LNCaP clone FGC (cell line): ENCODE measurements around the gene SPTSSB.

ENCODE experiments used
- DNase-seq: peaks from one replicate; pipeline ENCODE4 v3.0.0-alpha.2; 2011; ENCODE audit warnings: low read depth
- H3K4me3 ChIP-seq: 2 replicates; pipeline ENCODE4 v1.5.1; 2011; ENCODE audit warnings: mild to moderate bottlenecking, low read depth, low read length, control low read depth
- TF ChIP-seq, protein P1 (sequence below): IDR thresholded peaks from 2 replicates; pipeline ENCODE4 v1.5.1; 2012; ENCODE audit warnings: mild to moderate bottlenecking; ENCODE audit not compliant: control insufficient read depth, insufficient read depth; ENCODE audit errors: extremely low read depth

Gene SPTSSB, protein sequence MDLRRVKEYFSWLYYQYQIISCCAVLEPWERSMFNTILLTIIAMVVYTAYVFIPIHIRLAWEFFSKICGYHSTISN

DNA sequence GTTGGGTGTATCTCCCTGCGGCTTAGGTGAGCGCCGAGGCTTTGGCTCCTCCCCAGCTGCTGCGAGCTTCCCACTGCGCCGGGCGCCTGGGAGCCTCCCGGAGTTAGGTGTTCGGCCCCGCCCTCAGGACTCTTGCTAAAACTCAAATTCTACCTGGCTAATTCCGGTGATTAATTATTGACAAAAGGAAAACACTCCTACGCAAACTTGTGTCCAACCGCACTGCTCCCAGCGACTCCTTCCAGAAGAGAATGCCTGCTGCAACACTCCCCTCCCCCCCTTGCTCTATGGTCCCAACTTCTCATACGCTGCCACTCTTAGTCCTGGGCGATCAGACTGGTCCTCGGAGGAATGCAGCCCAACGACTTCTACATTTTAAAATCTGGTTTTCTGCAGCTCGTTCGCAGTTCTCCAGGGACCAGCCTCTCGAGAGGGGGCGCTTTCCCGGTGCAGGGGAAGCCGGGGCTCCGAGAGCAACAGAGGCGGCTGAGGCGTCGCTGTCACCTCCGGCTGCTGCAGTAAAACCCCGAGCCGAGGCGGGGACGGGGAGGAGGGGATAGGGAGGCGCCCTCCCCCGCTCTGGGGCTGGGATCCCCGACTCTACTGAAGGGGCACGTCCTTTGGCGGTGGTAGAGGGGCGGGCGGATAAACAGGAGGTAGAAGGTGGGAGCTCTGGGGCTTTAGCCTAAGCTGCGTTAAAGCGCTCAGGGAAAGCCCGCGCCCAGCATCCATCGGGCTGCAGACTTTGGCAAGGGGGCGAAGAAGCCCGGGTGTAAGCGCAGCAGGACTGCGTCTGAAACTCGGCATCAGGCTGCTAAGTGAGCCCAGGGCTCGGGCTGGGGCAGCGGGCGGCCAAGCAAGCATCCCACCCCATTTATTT is at the start of gene SPTSSB:
Gene SPTSSB (minus strand): TSS at position 77 of the 880 bp plus-strand sequence. CDS start 25,194 bp downstream, outside the sequence.
- DNase-seq = no peak
- TF ChIP-seq, protein P1, sequence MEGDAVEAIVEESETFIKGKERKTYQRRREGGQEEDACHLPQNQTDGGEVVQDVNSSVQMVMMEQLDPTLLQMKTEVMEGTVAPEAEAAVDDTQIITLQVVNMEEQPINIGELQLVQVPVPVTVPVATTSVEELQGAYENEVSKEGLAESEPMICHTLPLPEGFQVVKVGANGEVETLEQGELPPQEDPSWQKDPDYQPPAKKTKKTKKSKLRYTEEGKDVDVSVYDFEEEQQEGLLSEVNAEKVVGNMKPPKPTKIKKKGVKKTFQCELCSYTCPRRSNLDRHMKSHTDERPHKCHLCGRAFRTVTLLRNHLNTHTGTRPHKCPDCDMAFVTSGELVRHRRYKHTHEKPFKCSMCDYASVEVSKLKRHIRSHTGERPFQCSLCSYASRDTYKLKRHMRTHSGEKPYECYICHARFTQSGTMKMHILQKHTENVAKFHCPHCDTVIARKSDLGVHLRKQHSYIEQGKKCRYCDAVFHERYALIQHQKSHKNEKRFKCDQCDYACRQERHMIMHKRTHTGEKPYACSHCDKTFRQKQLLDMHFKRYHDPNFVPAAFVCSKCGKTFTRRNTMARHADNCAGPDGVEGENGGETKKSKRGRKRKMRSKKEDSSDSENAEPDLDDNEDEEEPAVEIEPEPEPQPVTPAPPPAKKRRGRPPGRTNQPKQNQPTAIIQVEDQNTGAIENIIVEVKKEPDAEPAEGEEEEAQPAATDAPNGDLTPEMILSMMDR = peak; percentile 28; the same call in 1 of the 2 replicates
- H3K4me3 ChIP-seq = peak within 1 kb of the TSS; percentile 53

DNA sequence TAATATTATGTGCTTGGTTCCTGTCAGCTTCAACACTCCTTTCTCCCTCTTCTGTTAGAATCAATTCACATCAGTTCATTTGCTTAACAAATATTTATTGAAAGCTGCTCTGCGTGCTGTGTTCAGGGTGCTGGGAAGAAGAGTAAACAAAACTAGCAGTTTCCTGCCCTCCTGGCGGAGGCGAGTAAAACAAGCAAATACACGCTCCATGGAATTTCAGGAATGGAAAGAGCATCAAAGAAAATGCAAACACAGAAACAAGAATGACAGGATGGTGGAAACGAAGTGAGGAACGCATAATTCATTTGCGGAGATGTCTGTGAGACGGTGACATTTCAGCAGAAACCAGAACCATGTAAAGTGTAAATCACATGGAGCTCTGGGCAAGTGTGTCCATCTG is 49.4 kb upstream of the SPTSSB start:
- DNase-seq = peak; percentile 89
- TF ChIP-seq, protein P1 = peak; percentile 15; the same call in 1 of the 2 replicates
- no peak overlapping the region for H3K4me3 ChIP-seq

DNA sequence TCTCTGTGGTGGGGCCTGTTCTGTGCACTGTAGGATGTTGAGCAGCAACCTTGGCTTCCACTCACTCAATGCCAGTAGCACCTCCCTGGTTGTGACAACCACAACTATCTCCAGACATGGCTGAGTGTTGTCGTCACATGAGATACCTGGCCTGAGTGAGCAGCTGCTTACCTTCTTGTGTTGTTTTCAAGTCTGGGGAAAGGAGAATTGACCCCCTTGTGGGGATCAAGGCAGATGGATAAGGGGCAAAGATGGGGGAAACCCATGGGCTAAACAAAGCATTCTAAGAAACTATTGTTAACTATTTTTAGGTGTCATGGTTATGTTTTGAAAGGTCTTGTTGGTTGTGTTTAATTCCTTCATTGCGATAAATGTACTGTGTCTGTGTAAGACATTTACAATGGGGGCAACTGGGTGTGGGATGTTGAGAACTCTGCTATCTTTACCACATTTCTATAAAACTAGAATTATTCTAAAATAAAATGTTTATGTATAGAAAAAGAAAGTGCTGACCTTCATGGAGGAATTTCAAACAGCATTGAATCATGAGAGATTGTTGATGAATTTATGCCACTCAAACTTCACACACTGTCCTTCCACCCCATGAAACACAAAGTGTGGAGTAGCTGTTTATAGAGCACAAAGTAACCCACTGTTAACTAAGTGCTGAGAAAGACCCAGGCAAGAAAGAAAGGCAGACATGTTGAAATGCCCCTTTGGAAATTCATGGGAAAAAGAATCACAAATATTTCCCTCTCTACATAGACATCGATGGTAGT is 48.4 kb upstream of the SPTSSB start:
- H3K4me3 ChIP-seq = no peak overlapping the region
- no peak for DNase-seq
- TF ChIP-seq, protein P1 = no peak

DNA sequence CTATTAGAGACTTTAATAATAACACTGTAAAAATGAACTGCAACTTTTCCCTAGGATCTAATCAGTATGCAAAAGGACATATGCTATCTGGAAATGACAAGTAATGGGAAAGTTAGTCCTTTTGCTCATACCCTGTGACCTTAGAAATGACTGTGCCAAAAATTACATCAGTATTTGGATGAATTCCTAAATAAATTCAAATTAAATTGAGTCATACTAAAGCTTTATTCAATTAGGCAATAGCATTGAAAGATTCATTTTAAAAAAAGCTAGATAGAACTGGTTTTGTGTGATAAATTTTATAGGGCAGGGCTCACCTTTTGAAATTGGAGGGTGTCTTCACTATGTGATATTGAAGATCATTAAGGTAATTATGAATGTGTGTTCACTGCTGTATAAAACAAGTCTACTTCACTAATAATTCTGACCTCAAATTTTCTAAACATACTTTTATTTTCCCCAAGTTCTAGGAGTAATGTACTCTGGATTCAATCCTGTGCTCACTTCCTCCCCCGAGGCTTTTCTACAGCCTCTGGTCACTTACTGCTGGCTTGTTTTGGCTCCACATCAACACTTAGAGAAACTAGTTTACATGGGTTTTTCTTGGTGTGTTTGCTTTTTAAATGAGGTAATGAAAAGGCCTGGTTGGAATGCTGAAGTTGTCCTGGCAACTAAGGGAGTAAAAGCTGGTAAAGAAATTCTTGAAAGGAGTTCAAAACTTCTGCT is 44.4 kb upstream of the SPTSSB start:
- TF ChIP-seq, protein P1 = no peak
- peak; percentile 94 for DNase-seq
- no peak overlapping the region for H3K4me3 ChIP-seq

DNA sequence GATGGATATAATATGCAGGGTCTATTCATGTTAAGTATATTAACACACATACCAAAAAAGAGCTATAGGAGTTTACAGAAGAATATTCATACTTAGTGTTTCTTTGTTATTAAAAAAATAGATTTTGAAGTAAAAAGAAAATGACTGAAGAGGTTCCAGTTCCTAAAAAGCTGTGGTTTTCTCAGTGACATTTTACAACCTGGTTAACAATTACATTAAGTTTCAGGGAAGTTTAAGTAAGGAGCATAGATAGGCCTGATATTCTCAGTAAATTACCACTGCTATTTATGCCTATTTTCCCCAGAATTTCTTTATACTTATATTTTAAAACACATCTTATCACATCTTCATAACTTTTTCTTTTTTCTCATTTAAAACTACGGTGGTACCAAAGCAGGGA is 43.6 kb upstream of the SPTSSB start:
- H3K4me3 ChIP-seq = no peak overlapping the region
- no peak for DNase-seq
- TF ChIP-seq, protein P1 = no peak

DNA sequence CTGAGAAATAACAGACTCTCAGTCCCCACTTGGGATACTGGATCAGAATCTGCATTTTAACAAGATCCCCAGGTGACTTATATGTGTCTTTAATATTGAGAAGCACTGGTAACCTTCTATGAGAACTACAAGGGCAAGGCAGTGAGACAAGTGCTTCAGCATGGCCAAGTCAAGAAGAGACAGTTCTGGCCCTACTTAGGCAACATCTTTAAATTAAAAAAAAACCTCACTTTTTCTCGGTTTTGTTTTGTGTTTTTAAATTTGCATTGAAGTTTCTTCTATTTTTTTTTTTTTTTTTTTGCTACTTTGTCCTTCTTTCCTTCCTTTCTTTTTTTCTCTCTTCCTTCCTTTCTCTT is 42.5 kb upstream of the SPTSSB start:
- no peak overlapping the region for H3K4me3 ChIP-seq
- no peak for DNase-seq
- TF ChIP-seq, protein P1 = no peak
